GM21526 (cell line): ENCODE results near the gene PSMB10.
"Not testable (repeated sequence)": the region's sequence is repeated elsewhere in the genome, so short reads cannot be mapped to it uniquely, and the experiment has no call there.

ENCODE experiments used
- ATAC-seq: cut with Tn5 transposase; IDR thresholded peaks from one replicate; pipeline ENCODE4 v1.9.1; 2021; ENCODE audit warnings: moderate library complexity; ENCODE audit not compliant: unreplicated experiment, low FRiP score

Gene PSMB10

DNA sequence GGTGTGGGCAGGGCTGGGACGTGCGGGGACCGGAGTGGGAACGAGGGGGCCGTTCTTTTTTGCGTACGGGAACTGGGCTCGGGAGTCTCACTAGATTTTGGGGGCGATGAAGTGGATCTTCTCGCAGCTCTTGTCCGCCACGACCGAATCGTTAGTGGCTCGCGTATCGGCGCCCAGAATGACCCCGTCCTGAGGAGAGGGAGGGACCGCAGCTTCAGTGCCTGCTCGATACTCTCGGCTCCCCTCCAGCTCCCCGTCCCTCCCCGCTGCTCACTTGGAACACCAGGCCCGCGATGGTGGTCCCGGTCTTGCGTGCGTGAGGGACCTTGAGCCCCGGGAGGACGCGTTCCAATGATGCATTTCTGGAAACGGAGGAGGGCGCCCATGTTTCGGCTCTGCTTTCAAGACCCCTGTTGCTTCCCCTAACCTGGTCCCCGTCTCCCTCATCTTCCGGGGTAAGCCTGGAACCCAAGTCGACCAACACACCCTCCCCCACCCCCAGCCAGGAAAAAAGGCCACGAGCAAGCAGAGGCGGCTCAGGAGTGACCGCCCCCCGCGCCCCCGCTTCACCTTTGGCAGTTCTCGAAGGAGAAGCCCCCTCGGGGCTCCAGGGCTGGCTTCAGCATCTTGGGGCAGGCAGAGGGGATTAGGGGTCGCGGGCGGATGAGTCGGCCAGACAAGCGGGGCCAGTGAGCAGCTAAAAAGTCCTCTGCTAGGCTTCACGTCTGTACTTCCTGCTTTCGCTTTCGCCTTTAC lies at the start of gene PSMB10:
PSMB10 (minus strand) TSS at position 727 of the 756 bp plus-strand sequence; CDS start at position 626, 101 bp downstream.
- no peak for ATAC-seq

DNA sequence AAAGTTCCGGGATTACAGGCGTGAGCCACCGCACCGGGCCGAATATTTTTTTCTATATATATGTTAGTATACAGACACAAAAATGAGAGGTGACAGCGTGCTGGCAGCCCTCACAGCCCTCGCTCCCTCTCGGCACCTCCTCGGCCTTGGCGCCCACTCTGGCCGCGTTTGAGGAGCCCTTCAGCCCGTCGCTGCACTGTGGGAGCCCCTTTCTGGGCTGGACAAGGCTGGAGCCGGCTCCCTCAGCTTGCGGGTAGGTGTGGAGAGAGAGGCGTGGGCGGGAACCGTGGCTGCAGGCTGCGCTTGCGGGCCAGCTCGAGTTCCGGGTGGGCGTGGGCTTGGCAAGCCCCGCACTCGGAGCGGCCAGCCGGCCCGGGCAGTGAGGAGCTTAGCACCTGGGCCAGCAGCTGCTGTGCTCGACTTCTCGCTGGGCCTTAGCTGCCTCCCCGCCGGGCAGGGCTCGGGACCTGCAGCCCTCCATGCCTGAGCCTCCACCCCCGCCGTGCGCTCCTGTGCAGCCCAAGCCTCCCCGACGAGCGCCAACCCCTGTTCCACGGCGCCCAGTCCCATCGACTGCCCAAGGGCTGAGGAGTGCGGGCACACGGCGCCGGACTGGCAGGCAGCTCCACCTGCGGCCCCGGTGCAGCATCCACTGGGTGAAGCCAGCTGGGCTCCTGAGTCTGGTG lies 45.5 kb upstream of the PSMB10 start:
- no peak for ATAC-seq

DNA sequence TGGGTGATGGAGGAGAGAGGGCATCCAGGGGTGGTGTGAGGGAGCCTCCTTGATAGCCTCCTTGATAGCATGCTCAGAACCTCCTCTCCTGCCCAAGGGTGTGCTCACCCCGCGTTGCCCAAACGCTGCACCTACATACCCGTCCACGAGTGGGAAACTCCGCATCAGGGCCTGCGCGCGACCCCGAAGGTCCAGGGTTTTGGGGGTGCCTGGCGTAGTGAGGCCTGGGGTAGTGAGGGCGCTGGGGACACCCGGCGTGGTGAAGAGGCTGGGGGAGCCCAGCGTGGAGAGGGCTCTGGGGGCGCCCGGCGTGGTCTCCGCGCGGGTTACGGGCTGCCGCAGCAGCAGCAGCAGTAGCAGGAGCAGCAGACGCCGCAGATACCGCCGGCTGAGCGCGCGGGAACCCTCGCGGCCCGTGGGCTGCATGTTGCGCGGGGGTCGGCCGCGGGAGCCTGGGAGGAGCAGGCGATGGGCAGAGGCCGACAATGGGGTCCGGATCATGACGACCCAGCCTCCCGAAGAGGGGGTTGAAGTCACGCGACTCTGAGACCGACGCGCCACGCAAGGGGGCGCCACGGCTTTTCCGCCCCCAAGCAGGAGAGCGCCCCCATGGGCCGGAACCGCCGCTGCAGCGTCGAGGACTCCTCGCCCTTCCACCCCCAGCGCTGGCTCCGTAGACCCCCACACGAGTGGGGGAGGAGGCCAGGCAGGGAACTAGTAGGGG lies 43.5 kb upstream of the PSMB10 start, which contains the start of gene DPEP3:
DPEP3 (minus strand) TSS at position 545 of the 724 bp plus-strand sequence; CDS start at position 426, 119 bp downstream.
- ATAC-seq, result no peak

DNA sequence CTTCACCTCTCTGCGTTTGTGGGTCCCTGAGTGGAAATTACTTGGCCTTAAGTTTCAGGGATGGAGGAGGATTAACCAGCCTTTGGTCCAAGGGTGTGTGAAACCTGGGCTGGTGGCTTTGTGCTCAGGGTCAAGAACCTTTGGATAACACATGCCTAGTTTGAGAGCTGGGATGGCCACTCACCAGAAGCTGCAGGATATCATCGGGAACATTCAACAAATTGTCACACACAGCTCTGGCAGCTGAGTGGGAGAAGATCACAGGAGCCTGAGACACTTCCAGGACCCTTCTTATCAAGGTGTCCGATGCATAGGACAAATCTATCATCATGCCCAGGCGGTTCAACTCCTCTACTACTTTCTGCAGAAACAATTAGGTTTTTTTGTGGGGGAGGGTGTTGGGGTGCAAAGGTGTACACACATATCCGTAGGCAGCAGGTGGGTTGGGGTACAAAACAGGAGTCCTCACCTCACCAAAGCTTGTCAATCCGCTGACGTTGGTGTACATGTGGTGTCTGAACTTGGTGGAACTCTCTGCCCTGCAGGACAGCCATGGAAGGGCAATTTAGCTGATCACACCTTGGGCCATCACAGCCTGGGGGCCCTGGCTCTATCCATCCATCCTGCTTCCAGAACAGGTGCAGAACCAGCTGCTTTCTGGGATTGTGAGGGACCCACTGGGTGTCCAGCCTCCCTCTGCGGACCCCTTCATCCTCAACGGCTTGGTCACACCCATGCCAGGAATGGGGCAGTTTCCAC lies 41.0 kb upstream of the PSMB10 start:
- ATAC-seq, result no peak

DNA sequence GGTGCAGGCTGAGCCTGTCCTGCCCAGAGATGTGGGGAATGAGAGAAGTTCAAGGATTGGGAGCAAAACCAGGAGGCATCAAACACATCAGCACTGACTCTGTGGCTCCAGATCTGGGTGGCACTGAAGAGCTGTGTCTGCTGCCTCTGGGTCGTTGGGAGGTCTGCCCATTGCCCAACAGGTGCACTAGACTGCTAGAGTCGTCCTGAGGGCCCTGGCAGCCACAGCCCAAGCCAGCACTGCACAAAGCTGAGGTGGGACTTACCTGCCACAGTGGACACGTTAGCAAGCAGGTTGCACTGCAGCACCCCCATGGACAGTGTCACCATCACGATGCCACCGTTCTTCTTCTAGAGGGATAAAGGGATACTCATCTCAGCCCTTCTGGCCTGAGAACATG lies 40.4 kb upstream of the PSMB10 start:
- no peak for ATAC-seq

DNA sequence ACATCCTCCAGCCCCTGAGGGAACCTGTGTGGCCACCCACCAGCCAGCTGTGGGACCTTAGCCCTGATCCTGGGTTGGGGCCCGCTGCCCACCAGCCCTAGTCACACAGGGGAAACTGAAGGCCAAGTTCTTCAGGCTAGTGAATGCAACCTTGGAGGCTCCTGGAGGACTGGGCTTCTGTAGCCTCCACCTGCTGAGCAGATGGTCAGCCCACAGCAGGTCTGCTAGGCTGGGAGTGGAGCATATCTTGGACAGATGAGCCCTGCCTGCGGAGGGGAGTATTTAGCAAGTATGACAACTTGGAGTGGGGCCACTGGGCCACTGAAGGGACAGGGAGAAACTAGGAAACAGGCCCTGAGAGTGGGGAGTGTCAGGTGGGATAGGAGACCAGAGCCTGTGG lies 39.6 kb upstream of the PSMB10 start:
- no peak for ATAC-seq

DNA sequence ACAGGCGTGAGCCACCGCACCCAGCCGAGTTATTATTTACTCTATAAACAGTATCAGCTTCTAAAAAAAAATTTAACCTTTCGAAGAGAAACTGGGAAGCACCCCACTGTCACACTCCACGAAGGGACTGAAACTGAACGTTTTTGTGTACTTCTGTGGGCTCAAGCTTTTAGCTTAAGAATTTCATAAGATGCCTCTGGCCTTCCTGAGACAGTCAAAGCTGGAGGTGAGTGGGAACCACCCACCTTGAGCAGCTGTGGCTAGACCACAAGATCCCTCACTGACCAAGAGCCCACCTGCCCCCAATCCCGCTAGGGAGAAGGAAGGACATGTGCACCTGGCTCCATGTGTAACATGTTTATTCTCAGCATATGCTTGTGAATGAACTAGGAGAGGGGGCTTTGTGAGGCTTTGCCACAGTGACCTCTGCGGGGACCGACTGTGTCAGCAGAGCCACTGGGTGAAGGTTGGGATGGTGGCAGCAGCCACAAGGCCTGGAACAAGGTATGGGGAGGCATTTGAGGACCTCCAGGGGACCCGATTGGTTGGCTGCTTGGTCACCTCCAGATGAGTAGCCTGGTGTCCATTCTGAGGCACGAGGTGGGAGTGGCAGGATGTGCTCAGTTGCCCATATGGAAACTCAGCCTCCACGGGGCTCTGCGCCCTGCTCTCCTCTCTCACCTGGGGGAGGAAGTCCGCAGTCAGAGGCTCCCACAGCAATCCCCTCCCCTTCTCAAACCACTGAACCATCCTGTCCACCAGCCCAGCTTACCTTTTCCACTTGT lies 38.9 kb upstream of the PSMB10 start:
- ATAC-seq, result no peak

DNA sequence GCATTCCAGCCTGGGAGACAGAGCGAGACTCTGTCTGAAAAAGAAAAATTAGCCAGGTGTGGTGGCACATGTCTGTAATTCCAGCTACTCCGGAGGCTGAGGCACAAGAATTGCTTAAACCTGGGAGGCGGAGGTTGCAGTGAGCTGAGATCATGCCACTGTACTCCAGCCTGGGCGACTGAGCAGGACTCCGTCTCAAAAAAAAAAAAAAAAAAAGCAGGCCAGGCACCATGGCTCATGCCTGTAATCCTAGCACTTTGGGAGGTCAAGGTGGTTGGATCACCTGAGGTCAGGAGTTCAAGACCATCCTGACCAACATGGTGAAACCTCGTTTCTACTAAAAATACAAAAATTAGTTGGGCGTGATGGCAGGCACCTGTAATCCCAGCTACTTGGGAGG lies 35.6 kb upstream of the PSMB10 start:
- ATAC-seq, result not testable (repeated sequence)

DNA sequence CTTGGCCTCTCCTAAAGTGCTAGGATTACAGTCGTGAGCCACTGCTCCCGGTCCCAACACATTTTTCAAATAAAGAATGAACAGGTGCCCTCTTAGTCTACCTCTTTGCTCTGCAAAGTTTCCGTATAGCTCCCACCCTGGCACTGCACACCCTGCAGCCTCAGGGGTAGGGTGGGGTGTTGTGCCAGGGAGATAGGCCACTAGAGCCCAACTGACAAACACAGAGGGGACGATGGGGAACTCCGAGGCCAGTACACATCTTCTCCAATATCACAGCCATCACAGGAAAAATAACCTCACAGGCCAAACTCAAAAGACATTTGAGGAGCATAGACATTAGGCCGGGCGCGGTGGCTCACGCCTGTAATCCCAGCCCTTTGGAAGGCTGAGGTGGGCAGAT lies 34.5 kb upstream of the PSMB10 start:
- ATAC-seq, result no peak

DNA sequence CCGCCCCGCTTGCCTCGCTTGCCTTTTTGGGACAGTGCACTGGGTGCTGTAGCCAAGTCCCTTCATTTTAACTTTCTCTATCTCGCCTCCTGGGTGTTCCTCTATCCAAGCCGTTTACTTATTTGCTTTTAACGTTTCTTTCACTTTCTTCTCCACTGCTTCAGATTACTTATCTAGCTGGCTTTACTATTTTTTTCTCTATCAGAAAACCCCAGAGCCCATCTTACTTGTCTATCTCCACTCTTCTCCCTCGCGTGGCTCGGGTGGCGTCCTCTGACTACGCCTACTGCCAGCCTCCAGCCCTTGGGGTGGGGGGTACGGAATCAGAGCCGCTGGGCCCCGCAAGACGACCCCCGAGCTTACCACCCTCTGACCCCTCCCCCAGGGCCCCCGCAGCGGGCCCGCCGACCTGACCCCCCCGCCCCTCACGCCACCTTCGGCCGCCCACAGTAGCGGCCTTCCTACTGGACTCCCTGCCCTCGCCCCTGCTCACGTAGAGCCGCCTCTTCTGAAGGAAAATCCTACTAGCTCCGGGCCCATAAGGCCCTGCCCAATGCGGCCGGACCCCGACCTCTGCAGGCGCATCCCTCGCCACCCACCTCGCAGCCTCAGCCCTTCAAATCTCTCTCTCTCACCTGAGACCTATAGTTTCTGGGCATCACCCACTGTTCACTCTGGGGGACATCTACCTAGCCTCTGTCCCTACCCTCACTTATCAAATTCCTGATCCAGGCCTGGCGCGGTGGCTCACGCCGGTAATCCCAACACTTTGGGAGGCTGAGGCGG lies 32.8 kb upstream of the PSMB10 start:
- ATAC-seq, result no peak

DNA sequence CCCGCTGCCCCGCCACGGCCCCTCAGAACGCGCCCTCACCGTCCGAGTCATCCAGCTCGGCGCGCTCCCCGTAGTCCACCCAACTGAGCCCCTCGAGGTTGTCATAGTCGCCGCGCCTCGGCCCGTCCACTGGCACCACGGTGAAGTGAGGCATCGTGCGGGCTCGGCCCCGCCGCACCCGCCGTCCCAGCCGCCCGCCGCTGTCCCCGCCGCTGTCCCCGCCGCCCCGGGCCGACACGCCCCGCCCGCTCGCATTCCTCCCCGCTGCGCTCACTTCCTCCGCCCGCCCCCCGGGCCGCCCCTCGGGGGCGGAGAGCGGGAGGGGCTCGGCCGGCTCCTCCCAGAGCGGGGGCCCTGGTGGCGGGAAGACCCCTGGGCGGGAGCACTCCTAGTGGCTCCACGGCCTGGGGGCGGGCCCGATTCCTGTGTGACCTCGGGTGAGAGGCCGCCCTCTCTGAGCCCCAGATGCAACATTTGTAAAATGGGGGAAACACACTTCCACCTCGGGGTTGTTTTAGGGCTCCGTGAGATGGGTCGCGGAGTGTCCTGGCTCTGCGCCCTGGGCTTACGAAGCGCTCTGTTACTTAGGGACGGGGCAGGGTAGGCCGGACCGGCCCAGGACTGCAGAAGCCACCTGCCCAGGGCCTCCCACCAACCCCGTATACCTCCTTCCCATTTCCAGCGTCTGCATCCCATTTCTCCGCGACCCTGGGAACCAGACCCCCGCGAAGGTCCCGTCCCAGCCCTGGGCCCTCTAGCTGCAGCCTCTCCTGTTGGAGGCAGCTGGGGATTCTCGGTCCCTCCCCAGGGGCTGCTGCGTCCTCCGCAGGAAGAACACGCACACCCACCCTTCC lies 32.0 kb upstream of the PSMB10 start, which contains the start of gene SLC12A4:
SLC12A4 (minus strand) TSS at position 238 of the 854 bp plus-strand sequence; CDS start at position 154, 84 bp downstream.
- peak; percentile 67 for ATAC-seq

DNA sequence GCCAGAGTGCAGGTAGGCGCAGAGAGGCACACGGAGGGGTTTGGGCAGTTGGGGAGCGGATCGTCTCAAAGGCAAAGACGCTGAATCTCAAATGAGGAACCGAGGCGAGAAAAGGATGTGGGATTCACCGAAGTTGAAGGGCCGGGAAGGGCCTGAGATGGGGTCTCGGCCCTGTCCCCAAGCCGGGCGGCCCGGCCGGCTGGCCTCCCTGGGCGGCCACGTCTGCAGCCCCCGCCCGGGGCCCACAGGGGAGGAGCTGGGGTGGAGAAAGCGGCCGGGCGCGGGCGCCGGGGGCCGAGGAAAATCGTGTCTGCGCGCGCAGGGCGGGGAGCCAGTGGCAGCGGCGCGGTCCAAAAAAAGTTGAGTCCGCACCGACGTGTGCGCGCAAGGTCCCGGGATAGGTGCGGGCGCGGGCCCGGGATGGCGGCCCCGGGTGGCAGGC lies 31.3 kb upstream of the PSMB10 start:
- ATAC-seq, result peak; percentile 16

DNA sequence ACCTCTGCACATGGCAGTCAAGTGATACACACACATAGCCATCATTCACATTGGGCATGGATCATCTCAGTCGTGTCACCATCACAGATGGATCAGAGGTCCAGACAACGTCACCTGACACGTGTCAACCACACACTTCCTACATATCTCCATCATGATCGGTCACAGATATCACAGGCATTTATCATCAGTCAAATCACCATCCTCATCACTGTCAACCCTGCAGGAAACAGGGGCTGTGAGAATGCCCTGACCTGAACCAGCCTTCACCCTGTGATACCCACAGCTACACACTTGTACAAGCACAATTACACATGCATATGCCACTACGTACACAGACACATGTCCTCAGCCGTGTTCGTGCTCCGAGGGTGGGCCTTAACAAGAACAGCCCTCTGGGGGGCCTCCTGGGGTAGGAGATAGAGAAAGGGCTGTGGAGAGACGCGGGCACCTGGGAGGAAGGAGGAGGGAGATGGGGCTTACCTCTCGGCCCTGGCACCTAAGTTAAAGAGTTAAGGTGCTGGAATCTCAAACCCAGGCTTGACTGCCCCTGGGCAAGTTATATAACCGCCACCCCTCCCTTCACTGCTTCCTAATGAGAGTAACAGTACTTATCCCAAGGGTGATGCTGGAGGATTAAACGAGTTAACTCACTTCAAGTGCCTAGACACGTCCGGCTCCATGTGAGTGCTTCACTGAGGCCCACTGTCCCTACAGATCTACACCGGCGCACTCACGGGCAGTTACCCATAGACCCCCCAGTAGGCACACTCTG lies 30.7 kb upstream of the PSMB10 start:
- ATAC-seq, result no peak

DNA sequence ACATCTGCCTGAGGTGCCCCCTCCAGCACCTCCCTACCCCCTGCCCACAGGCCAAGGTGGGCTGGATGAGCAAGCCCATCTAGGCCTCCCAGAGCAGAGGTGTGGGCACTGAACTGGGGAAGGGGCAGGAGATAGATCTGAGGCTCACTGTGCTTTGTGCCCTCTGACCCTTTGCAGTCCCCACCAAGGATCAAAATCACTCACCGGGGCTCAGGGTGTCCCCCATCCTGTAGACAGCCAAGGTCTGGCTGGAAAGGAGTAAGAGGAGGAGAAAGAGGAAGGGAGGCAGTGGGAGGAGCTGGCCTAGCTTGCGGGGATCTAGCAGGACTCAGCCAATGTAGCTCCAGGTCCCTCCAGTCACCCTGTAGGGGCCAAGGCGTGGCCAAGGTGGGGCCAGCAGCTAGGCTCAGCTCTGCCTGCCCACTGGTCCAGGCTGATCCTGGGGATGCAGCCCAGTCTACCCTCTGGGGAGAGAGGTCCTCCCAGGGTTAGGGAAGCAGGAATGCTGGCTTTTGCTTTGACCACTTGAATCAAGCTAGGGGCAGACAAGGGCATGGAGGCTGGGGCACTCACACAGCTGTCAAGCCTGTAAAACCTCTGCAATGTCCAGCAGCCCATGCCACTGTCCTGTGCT lies 30.0 kb upstream of the PSMB10 start:
- ATAC-seq, result no peak

DNA sequence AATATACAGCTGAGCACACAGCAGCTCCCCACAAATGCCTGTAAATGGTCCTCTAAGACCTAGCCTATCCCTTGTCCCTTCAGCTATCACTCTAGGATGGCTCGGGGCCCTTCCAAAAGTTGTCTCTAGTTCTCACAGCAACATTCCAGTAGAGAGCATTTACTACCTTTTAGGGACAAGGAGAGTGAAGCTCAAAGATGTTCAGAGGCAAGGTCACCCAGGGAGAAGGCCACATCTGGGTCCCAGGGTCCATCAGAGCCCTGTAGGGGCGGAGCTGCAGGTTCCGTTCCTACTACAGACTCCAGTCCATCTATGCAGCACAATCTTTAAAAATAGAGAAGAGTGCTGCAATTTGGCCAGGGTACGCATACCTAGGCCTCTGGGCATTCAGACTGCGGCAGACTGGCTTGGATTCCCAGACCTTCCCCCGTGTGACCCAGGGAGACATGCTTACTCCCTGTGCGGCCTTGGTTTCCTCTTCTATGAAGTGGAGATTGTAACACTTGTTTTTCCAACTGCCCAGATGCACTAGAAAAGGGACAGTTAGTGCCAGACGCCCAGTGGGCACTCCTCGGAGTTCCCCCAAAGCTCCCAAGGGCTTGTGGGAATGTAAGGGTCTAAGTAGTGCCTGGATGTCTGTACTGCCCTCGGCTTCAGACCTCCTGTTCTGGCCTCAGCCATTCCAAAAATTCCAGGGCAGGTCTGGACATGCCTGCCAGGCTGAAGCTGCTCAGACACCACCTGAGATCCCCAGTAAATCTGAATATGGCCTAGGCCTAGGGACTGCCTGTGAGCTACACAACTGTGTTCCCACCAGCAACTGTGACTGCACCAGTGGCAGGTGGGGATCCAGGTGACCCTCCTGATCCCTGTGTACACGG lies 29.3 kb upstream of the PSMB10 start:
- no peak for ATAC-seq
